ENCODE data around the gene CHRDL2. TPM values are rescaled to one million over a fixed set of nuclear protein-coding genes. Genes with fewer than 3 reads are reported as not detected.

CHRDL2 gene
- total RNA-seq, 1 experiment from 2014 or later: 0.39 TPM

DNA sequence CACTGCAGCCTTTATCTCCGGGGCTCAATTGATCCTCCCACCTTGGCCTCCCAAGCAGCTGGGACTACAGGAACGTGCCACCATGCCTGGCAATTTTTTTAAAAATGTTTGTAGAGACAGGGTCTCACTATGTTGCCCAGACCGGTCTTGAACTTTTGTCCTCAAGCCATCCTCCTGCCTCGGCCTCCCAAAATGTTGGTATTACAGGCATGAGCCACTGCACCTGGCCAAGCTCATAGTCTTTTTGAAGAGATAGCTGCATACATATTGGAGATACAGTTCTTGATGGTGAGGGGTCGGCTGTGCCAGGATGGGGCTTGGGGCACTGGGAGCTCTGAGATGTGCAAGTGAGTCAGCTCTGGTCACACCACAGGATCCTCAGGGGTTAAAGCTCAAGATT is 53.2 kb downstream of the CHRDL2 start:
- Histone ChIP-seq H3T11ph (ENCODE audit: low read length) (no peak overlapping the region), H3K9me3 (ENCODE audit: control insufficient read depth, low read depth, low read length) (no peaks in the 10 kb centered on the region), H2AK5ac (ENCODE audit: insufficient read length, low read length) (no peak overlapping the region), H2BK5ac (ENCODE audit: insufficient read length, low read length) (no peak overlapping the region), H4K20me1 (ENCODE audit: control insufficient read depth, insufficient read depth, insufficient read length) (no peaks in the 10 kb centered on the region), H2BK20ac (ENCODE audit: low read depth, low read length, poor library complexity, severe bottlenecking) (no peak overlapping the region), H3K14ac (ENCODE audit: insufficient read depth, low read length) (no peak overlapping the region), H2BK12ac (ENCODE audit: insufficient read length, low read depth, low read length) (no peak overlapping the region), H3K4me1 (ENCODE audit: insufficient read depth, low read length) (no peaks in the 10 kb centered on the region), H2BK15ac (ENCODE audit: low read depth, low read length) (no peak overlapping the region), H3K4me2 (ENCODE audit: insufficient read depth, insufficient read length, low read length) (no peak overlapping the region), H3K56ac (ENCODE audit: insufficient read length, low read depth, low read length) (no peak overlapping the region), H3K79me2 (ENCODE audit: insufficient read depth, low read length) (no peaks in the 10 kb centered on the region), H3K23ac (ENCODE audit: insufficient read length, low read depth, low read length) (no peak overlapping the region), H3K27me3 (ENCODE audit: insufficient read depth, low read length) (no peaks in the 10 kb centered on the region), H3K9ac (ENCODE audit: extremely low read depth, insufficient read length, low read length) (no peak overlapping the region), H3K79me1 (ENCODE audit: insufficient read depth, low read depth, low read length, poor library complexity, severe bottlenecking) (no peaks in the 10 kb centered on the region), H3K23me2 (ENCODE audit: insufficient read length, low read depth, low read length, poor library complexity, severe bottlenecking) (no peaks in the 10 kb centered on the region), H2BK120ac (ENCODE audit: low read depth, low read length, poor library complexity, severe bottlenecking) (no peak overlapping the region), H3K27ac (ENCODE audit: insufficient read length, low read depth, low read length) (no peak overlapping the region), H3K4ac (ENCODE audit: low read depth, low read length) (no peak overlapping the region), H4K8ac (replicated peaks; ENCODE audit: insufficient read length, low read depth, low read length) (no peak overlapping the region), H4K91ac (ENCODE audit: insufficient read length, low read depth, low read length) (no peak overlapping the region), H4K5ac (ENCODE audit: insufficient read length, low read depth, low read length) (no peak overlapping the region), H2AFZ (ENCODE audit: low read length) (no peak overlapping the region), H3K18ac (ENCODE audit: insufficient read length, low read depth, low read length) (no peak overlapping the region)
- Mint-ChIP-seq H3K9me3 (peaks cover 7 to 9% of the 10 kb centered on the region in 2 experiments; a peak in 3 of 5 replicates), H3K36me3 (ENCODE audit: insufficient read depth in 1 of 3, low read depth in 3 of 3) (peaks cover 0 to 5% (median 5%) of the 10 kb centered on the region in 3 experiments; a peak in 5 of 7 replicates), H3K27me3 (ENCODE audit: low read depth) (peaks cover 9% of the 10 kb centered on the region), H3K4me1 (peaks cover 8 to 10% of the 10 kb centered on the region in 2 experiments), H3K4me3 (no peak overlapping the region), H3K27ac (no peak overlapping the region)
- no CpG with 5 or more reads among the region's 5 CpGs for WGBS (ENCODE audit: extremely low coverage, insufficient read length, low lambda C conversion rate)
- DNase-seq: no peak
- TF ChIP-seq, protein P1, sequence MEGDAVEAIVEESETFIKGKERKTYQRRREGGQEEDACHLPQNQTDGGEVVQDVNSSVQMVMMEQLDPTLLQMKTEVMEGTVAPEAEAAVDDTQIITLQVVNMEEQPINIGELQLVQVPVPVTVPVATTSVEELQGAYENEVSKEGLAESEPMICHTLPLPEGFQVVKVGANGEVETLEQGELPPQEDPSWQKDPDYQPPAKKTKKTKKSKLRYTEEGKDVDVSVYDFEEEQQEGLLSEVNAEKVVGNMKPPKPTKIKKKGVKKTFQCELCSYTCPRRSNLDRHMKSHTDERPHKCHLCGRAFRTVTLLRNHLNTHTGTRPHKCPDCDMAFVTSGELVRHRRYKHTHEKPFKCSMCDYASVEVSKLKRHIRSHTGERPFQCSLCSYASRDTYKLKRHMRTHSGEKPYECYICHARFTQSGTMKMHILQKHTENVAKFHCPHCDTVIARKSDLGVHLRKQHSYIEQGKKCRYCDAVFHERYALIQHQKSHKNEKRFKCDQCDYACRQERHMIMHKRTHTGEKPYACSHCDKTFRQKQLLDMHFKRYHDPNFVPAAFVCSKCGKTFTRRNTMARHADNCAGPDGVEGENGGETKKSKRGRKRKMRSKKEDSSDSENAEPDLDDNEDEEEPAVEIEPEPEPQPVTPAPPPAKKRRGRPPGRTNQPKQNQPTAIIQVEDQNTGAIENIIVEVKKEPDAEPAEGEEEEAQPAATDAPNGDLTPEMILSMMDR (conservative IDR thresholded peaks at IDR 0.05): no peak
